Hypothalamus (tissue), 51 donors: Measurements from ENCODE around the gene GPER1.

Source experiments
- DNase-seq, 51 donors: peaks; one replicate each; lab custom pipeline; 2025; lab: John Stamatoyannopoulos, UW

Gene GPER1

DNA sequence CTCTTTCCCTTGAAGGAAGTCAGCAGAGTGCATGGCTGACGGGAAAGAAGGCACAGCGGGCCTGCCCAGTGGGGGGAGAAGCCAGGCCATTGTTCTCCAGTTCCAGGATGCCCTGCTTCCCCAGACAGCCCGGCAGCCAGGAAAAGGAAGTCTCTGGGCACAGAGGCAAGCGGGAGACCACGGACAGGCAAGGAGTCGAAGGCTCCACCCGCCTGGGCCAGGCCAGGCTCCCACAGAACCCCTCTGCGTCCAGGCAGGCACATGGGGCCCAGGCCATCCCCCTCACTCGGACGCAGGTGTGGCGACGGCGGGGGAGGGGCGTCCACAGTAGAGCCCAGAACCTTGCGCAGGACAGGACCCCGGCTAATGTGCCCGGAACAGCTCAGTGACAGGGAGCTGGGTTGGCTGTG, 34.9 kb upstream of the GPER1 start:
- DNase-seq, result peak in 3 of 51 donors; percentile 21 to 35 (median 31)

- DNase-seq, result no peak
These were observed 34.0 kb upstream of the GPER1 start for GRCh38 chr7:1053816-1054370.

- DNase-seq, result peak in 41 of 51 donors; percentile 34 to 83 (median 64)
These were observed 33.5 kb upstream of the GPER1 start for GRCh38 chr7:1054438-1054837.

DNA sequence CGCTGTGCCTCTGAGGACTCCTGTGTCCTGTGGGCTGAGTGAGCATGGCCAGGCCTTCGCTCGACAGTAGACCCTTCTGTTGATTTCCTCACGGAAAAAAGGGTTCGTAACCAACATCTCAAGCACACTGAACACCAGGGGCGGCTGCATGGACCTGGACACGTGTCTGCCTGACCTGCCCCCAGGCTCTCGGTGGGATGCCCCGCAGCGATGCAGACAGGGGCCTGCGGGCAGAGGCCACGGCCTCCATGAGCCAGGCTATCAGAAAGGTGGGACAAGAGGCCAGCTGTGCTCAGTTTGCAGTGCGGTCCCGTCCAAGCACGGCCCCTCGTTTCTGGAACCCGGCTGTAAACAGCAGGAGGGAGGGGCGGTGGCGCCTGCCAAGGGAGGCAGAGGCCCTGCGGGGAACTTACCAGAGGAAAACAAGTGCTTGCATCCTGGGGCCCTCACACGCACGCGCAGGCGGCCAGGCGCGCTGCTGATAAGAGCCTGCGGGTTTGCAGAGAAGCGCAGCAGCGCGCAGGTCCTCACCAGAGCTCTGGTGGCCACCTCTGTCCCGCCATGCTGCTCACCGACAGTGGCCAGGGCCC, 33.0 kb upstream of the GPER1 start:
- DNase-seq, result peak in 40 of 51 donors; percentile 22 to 83 (median 60)

GRCh38 chr7:1055491-1055955, 32.4 kb upstream of the GPER1 start:
- DNase-seq, result no peak

GRCh38 chr7:1055956-1056784, 31.7 kb upstream of the GPER1 start:
- DNase-seq, result no peak

DNA sequence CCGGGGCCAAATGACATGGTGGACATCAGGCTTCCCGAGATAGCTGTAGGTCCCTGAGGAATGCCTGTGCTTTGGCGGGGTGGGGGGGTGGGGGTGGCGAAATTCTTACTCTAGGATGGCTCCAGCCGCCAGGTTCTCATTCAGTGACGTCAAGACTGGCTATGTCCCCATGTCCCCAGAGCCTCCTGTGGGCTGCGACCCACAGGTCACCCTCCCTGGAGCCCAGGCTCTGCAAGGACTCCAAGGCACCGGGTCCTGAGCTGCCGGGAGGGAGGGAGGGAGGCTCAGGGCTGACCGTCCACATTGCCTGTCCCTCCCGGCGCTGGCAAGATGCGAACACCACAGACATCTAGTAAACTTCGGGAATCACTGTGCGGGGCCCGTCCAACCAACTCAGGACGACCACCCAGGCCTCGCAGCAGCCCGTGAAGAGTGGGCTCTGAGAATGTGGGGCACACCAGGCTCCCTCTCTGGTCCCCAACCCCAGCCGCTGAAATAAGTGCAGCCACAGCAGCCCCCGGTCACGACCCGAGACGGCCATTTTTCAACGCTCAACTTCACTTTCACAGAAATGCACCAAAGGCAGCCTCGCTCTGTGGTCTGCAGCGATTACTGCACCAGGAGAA, 31.0 kb upstream of the GPER1 start:
- DNase-seq, result no peak

DNA sequence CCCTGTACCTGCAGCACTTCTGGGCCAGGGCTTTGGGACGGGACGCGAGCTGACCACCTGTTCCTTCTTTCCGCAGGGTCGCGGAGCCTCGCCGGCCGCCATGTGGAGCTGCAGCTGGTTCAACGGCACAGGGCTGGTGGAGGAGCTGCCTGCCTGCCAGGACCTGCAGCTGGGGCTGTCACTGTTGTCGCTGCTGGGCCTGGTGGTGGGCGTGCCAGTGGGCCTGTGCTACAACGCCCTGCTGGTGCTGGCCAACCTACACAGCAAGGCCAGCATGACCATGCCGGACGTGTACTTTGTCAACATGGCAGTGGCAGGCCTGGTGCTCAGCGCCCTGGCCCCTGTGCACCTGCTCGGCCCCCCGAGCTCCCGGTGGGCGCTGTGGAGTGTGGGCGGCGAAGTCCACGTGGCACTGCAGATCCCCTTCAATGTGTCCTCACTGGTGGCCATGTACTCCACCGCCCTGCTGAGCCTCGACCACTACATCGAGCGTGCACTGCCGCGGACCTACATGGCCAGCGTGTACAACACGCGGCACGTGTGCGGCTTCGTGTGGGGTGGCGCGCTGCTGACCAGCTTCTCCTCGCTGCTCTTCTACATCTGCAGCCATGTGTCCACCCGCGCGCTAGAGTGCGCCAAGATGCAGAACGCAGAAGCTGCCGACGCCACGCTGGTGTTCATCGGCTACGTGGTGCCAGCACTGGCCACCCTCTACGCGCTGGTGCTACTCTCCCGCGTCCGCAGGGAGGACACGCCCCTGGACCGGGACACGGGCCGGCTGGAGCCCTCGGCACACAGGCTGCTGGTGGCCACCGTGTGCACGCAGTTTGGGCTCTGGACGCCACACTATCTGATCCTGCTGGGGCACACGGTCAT, 30.3 kb upstream of the GPER1 start:
- no peak for DNase-seq

GRCh38 chr7:1058311-1058710, 29.6 kb upstream of the GPER1 start:
- DNase-seq, result no peak

- peak in 11 of 51 donors; percentile 20 to 48 (median 36) for DNase-seq
These were observed 29.1 kb upstream of the GPER1 start for GRCh38 chr7:1058821-1059199.

GRCh38 chr7:1059200-1060091, 28.5 kb upstream of the GPER1 start:
- DNase-seq, result no peak

GRCh38 chr7:1060315-1061072, 27.4 kb upstream of the GPER1 start:
- DNase-seq, result peak in 1 of 51 donors; percentile 29

- DNase-seq, result no peak
These were observed 26.7 kb upstream of the GPER1 start for GRCh38 chr7:1061180-1061579.

DNA sequence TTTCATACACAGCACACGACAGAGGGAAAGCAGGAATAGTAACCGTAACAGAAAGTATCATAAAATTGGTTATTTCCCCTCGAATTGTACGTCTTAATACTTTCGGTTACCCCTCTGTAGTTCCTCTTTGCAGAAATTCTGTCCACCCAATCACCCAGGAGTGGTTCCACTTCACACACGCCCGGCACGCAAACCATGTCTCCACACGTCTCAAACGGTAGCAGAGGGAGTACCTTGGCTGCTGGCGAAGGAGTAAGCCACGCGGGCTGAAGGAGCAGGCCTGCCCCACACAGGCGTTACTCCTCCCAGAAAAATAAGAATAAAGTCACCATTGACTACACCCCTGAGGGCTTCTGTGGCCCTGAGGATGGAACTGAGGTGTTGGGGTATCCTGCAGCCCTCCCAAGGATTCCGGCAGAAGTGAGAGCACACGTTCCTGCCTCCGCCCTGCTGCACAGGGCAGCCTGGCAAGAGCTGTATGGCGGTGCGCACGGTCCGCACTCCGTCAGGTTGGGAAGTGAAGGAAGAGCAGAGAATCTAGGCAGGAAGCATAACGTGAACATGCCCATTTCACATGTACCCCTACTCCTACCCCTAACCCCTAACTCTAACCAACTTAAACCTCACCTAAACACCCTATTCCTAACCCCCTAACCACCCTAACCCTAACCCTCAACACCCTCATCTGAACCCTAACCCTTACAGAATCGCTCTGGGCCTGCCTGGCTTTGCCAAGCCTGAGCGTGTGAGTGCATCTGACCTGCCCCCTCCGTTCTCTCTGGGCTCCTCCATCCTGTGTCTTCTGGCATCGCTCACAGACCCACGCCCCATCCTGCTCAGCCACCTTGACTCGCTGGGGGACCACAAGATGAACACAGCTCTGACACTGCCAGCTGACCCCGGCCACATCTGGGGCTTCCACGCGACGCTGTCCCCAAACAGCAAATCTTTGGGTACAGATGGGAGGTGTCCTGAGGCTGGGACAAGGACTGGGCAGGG, 25.3 kb upstream of the GPER1 start:
- DNase-seq, result no peak

- DNase-seq, result no peak
These were observed 24.6 kb upstream of the GPER1 start for GRCh38 chr7:1063361-1063760.

GRCh38 chr7:1064581-1064980, 23.3 kb upstream of the GPER1 start:
- no peak for DNase-seq

DNA sequence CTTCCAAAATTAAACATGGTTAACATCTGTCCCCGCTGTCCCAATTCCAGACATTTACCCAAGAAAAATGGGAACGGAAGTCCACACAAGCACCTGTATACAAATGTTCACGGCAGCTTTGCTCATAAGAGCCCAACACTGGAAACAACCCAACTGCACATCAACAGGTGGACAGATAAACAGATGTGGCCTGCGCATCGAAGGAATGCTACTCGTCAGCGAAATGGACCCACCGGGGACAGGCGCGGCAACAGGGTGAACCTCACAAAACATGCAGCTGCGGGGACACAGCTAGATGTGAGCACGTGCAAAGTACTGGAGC, 22.7 kb upstream of the GPER1 start:
- no peak for DNase-seq
